ENCODE measurements around the gene CNTN4. TPM values are rescaled to one million over a fixed set of nuclear protein-coding genes. Genes with fewer than 3 reads are reported as not detected.

CNTN4 gene
- total and polyA plus RNA-seq, 4 donors, result 1.2 to 3.8 (median 2.6) TPM

DNA sequence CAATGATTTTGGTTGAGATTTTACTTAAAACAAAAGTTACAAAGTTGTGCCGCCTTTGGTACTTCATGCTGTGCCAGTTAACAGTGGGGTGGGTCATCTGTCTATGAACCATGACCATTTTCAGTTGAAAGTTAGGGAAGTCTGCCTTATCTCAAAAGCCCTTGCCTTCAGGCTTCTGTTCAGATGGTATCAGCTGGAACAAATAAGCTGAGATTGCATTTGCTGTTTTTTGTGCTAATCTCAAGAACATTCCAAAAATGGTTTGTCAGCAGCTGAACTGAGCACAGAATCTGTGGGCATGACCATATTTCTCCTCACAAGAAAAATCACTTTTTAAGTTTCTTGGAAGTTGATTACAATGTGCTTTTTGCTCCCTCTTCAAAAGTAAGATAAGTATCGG is 869.2 kb downstream of the CNTN4 start:
- H3K4me1 ChIP-seq (ENCODE audit: control insufficient read depth in 4 of 4, insufficient read depth in 4 of 4, low read length in 3 of 4), result no peaks in the 10 kb centered on the region
- TF ChIP-seq, protein P1, sequence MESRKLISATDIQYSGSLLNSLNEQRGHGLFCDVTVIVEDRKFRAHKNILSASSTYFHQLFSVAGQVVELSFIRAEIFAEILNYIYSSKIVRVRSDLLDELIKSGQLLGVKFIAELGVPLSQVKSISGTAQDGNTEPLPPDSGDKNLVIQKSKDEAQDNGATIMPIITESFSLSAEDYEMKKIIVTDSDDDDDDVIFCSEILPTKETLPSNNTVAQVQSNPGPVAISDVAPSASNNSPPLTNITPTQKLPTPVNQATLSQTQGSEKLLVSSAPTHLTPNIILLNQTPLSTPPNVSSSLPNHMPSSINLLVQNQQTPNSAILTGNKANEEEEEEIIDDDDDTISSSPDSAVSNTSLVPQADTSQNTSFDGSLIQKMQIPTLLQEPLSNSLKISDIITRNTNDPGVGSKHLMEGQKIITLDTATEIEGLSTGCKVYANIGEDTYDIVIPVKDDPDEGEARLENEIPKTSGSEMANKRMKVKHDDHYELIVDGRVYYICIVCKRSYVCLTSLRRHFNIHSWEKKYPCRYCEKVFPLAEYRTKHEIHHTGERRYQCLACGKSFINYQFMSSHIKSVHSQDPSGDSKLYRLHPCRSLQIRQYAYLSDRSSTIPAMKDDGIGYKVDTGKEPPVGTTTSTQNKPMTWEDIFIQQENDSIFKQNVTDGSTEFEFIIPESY (IDR thresholded peaks at IDR 0.05), result no peak
- no peak for TF ChIP-seq RAD21 (IDR thresholded peaks at IDR 0.05)
- TF ChIP-seq HNF4G (IDR thresholded peaks at IDR 0.05), result no peak
- no peak for TF ChIP-seq JUND (IDR thresholded peaks at IDR 0.05)
- TF ChIP-seq ATF3 (IDR thresholded peaks at IDR 0.05), result no peak
- no peak for TF ChIP-seq REST (IDR thresholded peaks at IDR 0.05)
- no peak for TF ChIP-seq FOXA2 (IDR thresholded peaks at IDR 0.05)
- no peak for TF ChIP-seq NR2F2 (IDR thresholded peaks at IDR 0.05)
- TF ChIP-seq FOXA1 (IDR thresholded peaks at IDR 0.05), result no peak
- no peak for TF ChIP-seq EGR1 (IDR thresholded peaks at IDR 0.05; ENCODE audit: low read depth in 2 of 2)
- TF ChIP-seq YY1 (IDR thresholded peaks at IDR 0.05), result no peak
- TF ChIP-seq, protein P2, sequence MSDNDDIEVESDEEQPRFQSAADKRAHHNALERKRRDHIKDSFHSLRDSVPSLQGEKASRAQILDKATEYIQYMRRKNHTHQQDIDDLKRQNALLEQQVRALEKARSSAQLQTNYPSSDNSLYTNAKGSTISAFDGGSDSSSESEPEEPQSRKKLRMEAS (IDR thresholded peaks at IDR 0.05), result no peak
- no peak for TF ChIP-seq TAF1 (conservative IDR thresholded peaks at IDR 0.05)
- TF ChIP-seq SP1 (IDR thresholded peaks at IDR 0.05), result no peak
- TF ChIP-seq GABPA (IDR thresholded peaks at IDR 0.05 in 1 of 2, conservative IDR thresholded peaks at IDR 0.05 in 1 of 2), result no peak
- no peak for TF ChIP-seq HNF4A (conservative IDR thresholded peaks at IDR 0.05)
- TF ChIP-seq, protein P3, sequence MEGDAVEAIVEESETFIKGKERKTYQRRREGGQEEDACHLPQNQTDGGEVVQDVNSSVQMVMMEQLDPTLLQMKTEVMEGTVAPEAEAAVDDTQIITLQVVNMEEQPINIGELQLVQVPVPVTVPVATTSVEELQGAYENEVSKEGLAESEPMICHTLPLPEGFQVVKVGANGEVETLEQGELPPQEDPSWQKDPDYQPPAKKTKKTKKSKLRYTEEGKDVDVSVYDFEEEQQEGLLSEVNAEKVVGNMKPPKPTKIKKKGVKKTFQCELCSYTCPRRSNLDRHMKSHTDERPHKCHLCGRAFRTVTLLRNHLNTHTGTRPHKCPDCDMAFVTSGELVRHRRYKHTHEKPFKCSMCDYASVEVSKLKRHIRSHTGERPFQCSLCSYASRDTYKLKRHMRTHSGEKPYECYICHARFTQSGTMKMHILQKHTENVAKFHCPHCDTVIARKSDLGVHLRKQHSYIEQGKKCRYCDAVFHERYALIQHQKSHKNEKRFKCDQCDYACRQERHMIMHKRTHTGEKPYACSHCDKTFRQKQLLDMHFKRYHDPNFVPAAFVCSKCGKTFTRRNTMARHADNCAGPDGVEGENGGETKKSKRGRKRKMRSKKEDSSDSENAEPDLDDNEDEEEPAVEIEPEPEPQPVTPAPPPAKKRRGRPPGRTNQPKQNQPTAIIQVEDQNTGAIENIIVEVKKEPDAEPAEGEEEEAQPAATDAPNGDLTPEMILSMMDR (IDR thresholded peaks at IDR 0.05; ENCODE audit: low read depth, low read length, missing input control), result no peak
- no peak for TF ChIP-seq RXRA (IDR thresholded peaks at IDR 0.05)
- DNase-seq (ENCODE audit: low spot score), result no peak
- H3K9me3 ChIP-seq (ENCODE audit: control insufficient read depth in 4 of 4, low read length in 3 of 4), result no peaks in the 10 kb centered on the region
- WGBS, result 80% methylated on average over 2 of the region's 2 CpGs
- no peak overlapping the region for H3K9ac ChIP-seq (ENCODE audit: low read depth in 1 of 2, low read length in 2 of 2)
- H3K4me3 ChIP-seq (ENCODE audit: low read depth in 1 of 3, low read length in 3 of 3), result no peak overlapping the region
- no peak overlapping the region for H3K27ac ChIP-seq (ENCODE audit: low read depth in 1 of 2, low read length in 2 of 2)
- no peaks in the 10 kb centered on the region for H3K27me3 ChIP-seq (ENCODE audit: control insufficient read depth in 4 of 4, insufficient read depth in 4 of 4, low read length in 3 of 4)
- H3K36me3 ChIP-seq (ENCODE audit: control insufficient read depth in 4 of 4, insufficient read depth in 3 of 4, low read depth in 1 of 4, low read length in 3 of 4), result no peaks in the 10 kb centered on the region

All from liver (tissue), 9 donors.